K562 (cell line): ENCODE results near the gene TFPT. TPM values are rescaled to one million over a fixed set of nuclear protein-coding genes. Genes with fewer than 3 reads are reported as not detected.

Experiments
- BCL6 ChIP-seq: fragments of 250-450 bp; sonication (Bioruptor Pico); IDR thresholded peaks from 2 replicates; pipeline ENCODE4 v1.4.0; 2020
- DMBX1 ChIP-seq: fragments of 250-450 bp; sonication (Bioruptor Pico); IDR thresholded peaks from 2 replicates; pipeline ENCODE4 v1.8.0; 2022; ENCODE audit warnings: inconsistent platforms, mild to moderate bottlenecking, moderate library complexity, borderline replicate concordance
- ELF1 ChIP-seq: fragments of 200-800 bp; sonication (Bioruptor generic); IDR thresholded peaks from 2 replicates; pipeline ENCODE4 v1.6.1; 2016; ENCODE audit warnings: missing genetic modification characterization, missing compliant biosample characterization
- FOXK1 ChIP-seq: sonication (generic); formaldehyde crosslinking; IDR thresholded peaks from 2 replicates; pipeline ENCODE4 v1.8.0; 2022; ENCODE audit warnings: missing genetic modification reagents, mild to moderate bottlenecking, borderline replicate concordance
- GABPA ChIP-seq: fragments of 200-800 bp; sonication (Bioruptor generic); conservative IDR thresholded peaks from 2 replicates; pipeline ENCODE4 v1.6.1; 2016; ENCODE audit warnings: low read depth, missing genetic modification characterization, missing compliant biosample characterization
- GMEB1 ChIP-seq: fragments of 250-450 bp; sonication (Bioruptor Pico); IDR thresholded peaks from 2 replicates; pipeline ENCODE4 v1.4.0; 2020; ENCODE audit warnings: mild to moderate bottlenecking
- KHSRP ChIP-seq: fragments of 450-650 bp; IDR thresholded peaks from 2 replicates; pipeline ENCODE4 v1.6.1; 2017
- KLF1 ChIP-seq: fragments of 450-650 bp; IDR thresholded peaks from 2 replicates; pipeline ENCODE4 v1.6.1; 2016; ENCODE audit warnings: missing genetic modification characterization, missing compliant biosample characterization
- MBD2 ChIP-seq: sonication (generic); IDR thresholded peaks from 2 replicates; pipeline ENCODE4 v1.6.1; 2016; ENCODE audit warnings: low read depth, borderline replicate concordance
- NR2C1 ChIP-seq, 2 experiments: fragments of 450-650 bp; IDR thresholded peaks; 2 replicates each; pipeline ENCODE4 v1.6.1; 2017; ENCODE audit warnings: mild to moderate bottlenecking in 2 of 2, antibody characterized with exemption in 1 of 2, inconsistent platforms in 1 of 2, missing compliant biosample characterization in 1 of 2, missing genetic modification characterization in 1 of 2
- OTX1 ChIP-seq: fragments of 450-650 bp; formaldehyde crosslinking; IDR thresholded peaks from 2 replicates; pipeline ENCODE4 v1.4.0; 2022; ENCODE audit warnings: mild to moderate bottlenecking
- PML ChIP-seq: IDR thresholded peaks from 2 replicates; pipeline ENCODE4 v1.6.1; 2012; ENCODE audit warnings: low read length, inconsistent platforms
- POLR2A ChIP-seq: fragments of 450-650 bp; conservative IDR thresholded peaks from 2 replicates; pipeline ENCODE4 v1.6.1; 2016
- POLR2AphosphoS5 ChIP-seq: IDR thresholded peaks from 2 replicates; pipeline ENCODE4 v1.6.1; 2011; ENCODE audit warnings: mild to moderate bottlenecking, low read depth, low read length, moderate library complexity; ENCODE audit not compliant: control insufficient read depth, insufficient read depth
- PTBP1 ChIP-seq: fragments of 200-400 bp; formaldehyde crosslinking; IDR thresholded peaks from 2 replicates; pipeline ENCODE4 v1.6.1; 2017; ENCODE audit warnings: low read depth, low read length
- RBFOX2 ChIP-seq: fragments of 200-400 bp; formaldehyde crosslinking; IDR thresholded peaks from 2 replicates; pipeline ENCODE4 v1.6.1; 2017; ENCODE audit warnings: low read depth, mild to moderate bottlenecking, low read length, moderate library complexity
- RBM25 ChIP-seq: fragments of 200-400 bp; formaldehyde crosslinking; IDR thresholded peaks from 2 replicates; pipeline ENCODE4 v1.6.1; 2018; ENCODE audit warnings: low read length, low read depth, moderate library complexity; ENCODE audit not compliant: severe bottlenecking
- TAF1 ChIP-seq: IDR thresholded peaks from 2 replicates; pipeline ENCODE4 v1.6.1; 2011; ENCODE audit warnings: mild to moderate bottlenecking, low read length, moderate library complexity; ENCODE audit not compliant: insufficient read depth, control insufficient read depth, severe bottlenecking; ENCODE audit errors: extremely low read depth
- TAF9B ChIP-seq: fragments of 450-650 bp; IDR thresholded peaks from 2 replicates; pipeline ENCODE4 v1.6.1; 2018; ENCODE audit warnings: mild to moderate bottlenecking; ENCODE audit not compliant: partially characterized antibody
- TFAP4 ChIP-seq: sonication (generic); formaldehyde crosslinking; IDR thresholded peaks from 2 replicates; pipeline ENCODE4 v1.8.0; 2022; ENCODE audit warnings: missing genetic modification reagents, mild to moderate bottlenecking, moderate library complexity, borderline replicate concordance
- TRIM24 ChIP-seq, 2 experiments: fragments of 450-650 bp; IDR thresholded peaks; 2 replicates each; pipeline ENCODE4 v1.6.1; 2016
- U2AF2 ChIP-seq: fragments of 200-400 bp; formaldehyde crosslinking; optimal IDR thresholded peaks from 2 replicates; pipeline ENCODE3; 2017; ENCODE audit warnings: low read depth, mild to moderate bottlenecking, low read length
- YY1 ChIP-seq, 3 experiments: IDR thresholded peaks; 2 replicates each; pipeline ENCODE4 v1.6.1; 2011; ENCODE audit warnings: low read length in 2 of 3, mild to moderate bottlenecking in 2 of 3, moderate library complexity in 2 of 3, borderline replicate concordance in 1 of 3, control low read depth in 1 of 3, low read depth in 1 of 3; ENCODE audit not compliant: insufficient read depth in 3 of 3, insufficient replicate concordance in 2 of 3, control insufficient read depth in 1 of 3, insufficient read length in 1 of 3; ENCODE audit errors: extremely low read depth in 1 of 3
- ZNF134 ChIP-seq: fragments of 250-450 bp; sonication (Bioruptor Pico); conservative IDR thresholded peaks from 2 replicates; pipeline ENCODE4 v1.4.0; 2020
- ZNF143 ChIP-seq: sonication (generic); formaldehyde crosslinking; IDR thresholded peaks from 2 replicates; pipeline ENCODE4 v1.9.0; 2022; ENCODE audit warnings: mild to moderate bottlenecking, missing genetic modification reagents
- ZNF197 ChIP-seq: fragments of 200-800 bp; sonication (Bioruptor generic); IDR thresholded peaks from 2 replicates; pipeline ENCODE4 v1.6.1; 2016; ENCODE audit warnings: low read depth, missing genetic modification characterization, missing compliant biosample characterization
- ZNF507 ChIP-seq: conservative IDR thresholded peaks from 2 replicates; pipeline ENCODE4 v1.6.1; 2017; ENCODE audit warnings: missing genetic modification characterization, missing compliant biosample characterization
- polyA plus RNA-seq, 8 experiments: library from polyadenylated mRNA; depleted of rRNA in 4 of 8; stranded (reverse) in 5 of 8; unstranded in 3 of 8; fragments of >200 nt; fragmentation: Nextera tagmentation in 2 of 8; fragmentation: Illumina TruSeq in 1 of 8; extraction: Ambion mirVana in 2 of 8; extraction: Trizol in 1 of 8; gene quantifications; 2 replicates each; pipeline versions ENCODE4 v1.2.1 to v1.2.3, GENCODE V29; 2011 to 2014; ENCODE audit warnings: inconsistent platforms in 1 of 8, missing spikeins in 1 of 8
- total RNA-seq, 7 experiments: library from RNA; depleted of rRNA in 6 of 7; stranded (reverse); fragments of >200 nt in 6 of 7; fragmentation: Illumina TruSeq in 2 of 7; extraction: Trizol in 2 of 7; gene quantifications; 2 replicates each; pipeline versions ENCODE4 v1.2.1 to v1.2.3, GENCODE V29; 2011 to 2021; ENCODE audit warnings: low replicate concordance in 1 of 7

The TFPT gene
- total and polyA plus RNA-seq, 9 of the 15 experiments (the other 6 are each of a cell fraction or from before 2014, with no cell fraction given): 0.72 to 16.4 (median 9.2) TPM

GRCh38 chr19:54102421-54103169 is 12.9 kb downstream of the TFPT start, which contains the start of gene NDUFA3 (continued):
- TF ChIP-seq DMBX1 (CRISPR knock-in tag) (peak; percentile 61), POLR2AphosphoS5 (peak; percentile 81), ZNF143 (CRISPR knock-in tag) (peak; percentile 97), ELF1 (tag) (peak; percentile 67; the same call in 1 of the 2 replicates), TRIM24 (IDR thresholded peaks at IDR 0.05) (no peak), TAF1 (peak; percentile 87), RBM25 (peak; percentile 97), GABPA (peak; percentile 53; the same call in 1 of the 2 replicates), TAF9B (peak; percentile 83), POLR2A (peak; percentile 92), U2AF2 (no peak), GMEB1 (peak; percentile 80), YY1 (IDR thresholded peaks at IDR 0.05; ENCODE audit: borderline replicate concordance in 1 of 3, control insufficient read depth in 1 of 3, extremely low read depth in 1 of 3, insufficient read depth in 3 of 3, insufficient read length in 1 of 3, insufficient replicate concordance in 2 of 3, low read depth in 1 of 3, low read length in 2 of 3) (peak; percentile 80 to 97 (median 96)), TFAP4 (CRISPR knock-in tag) (peak; percentile 61; the same call in 1 of the 2 replicates), ZNF197 (CRISPR knock-in tag) (0 out of 2 replicates have a peak, but pooled peaks have one; percentile 46), KLF1 (tag) (no peak), BCL6 (CRISPR knock-in tag) (no peak), ZNF507 (tag) (no peak), ZNF134 (no peak), NR2C1 (IDR thresholded peaks at IDR 0.05) (peak; percentile 85), NR2C1 (tag; IDR thresholded peaks at IDR 0.05) (peak; percentile 88), PML (0 out of 2 replicates have a peak, but pooled peaks have one; percentile 67), FOXK1 (CRISPR knock-in tag) (no peak), RBFOX2 (peak; percentile 95), MBD2 (peak; percentile 86), OTX1 (CRISPR knock-in tag) (no peak), KHSRP (no peak), PTBP1 (peak; percentile 92)
